A673 (cell line): ENCODE results near the gene C11orf68. TPM values are rescaled to one million over a fixed set of nuclear protein-coding genes. Genes with fewer than 3 reads are reported as not detected.

ENCODE experiments used
- BruUV-seq: library from RNA; stranded (reverse); fragments of 400-500 nt; replicated peaks from 2 replicates; lab custom pipeline; 2021; lab: Mats Ljungman, UMichigan
- CTCF ChIA-PET: fragments of 300-600 bp; sonication (Branson Sonifier 250); formaldehyde crosslinking; loops from one replicate; lab custom pipeline; 2022; ENCODE audit warnings: antibody characterized with exemption; lab: Charles Lee
- POLR2A ChIA-PET: fragments of 300-600 bp; sonication (Branson Sonifier 250); formaldehyde crosslinking; loops from one replicate; lab custom pipeline; 2022; ENCODE audit warnings: antibody characterized with exemption; ENCODE audit not compliant: low non-redundant PET; lab: Charles Lee
- DNase-seq: peaks from one replicate; pipeline ENCODE4 v3.0.0-alpha.2; 2015; ENCODE audit warnings: low spot score
- H3K27ac ChIP-seq: fragments of 200-600 bp; sonication (generic); 2 replicates; pipeline ENCODE4 v1.5.1; 2016; ENCODE audit warnings: mixed run types, low read depth, mild to moderate bottlenecking, mixed read lengths, antibody characterized with exemption, low read length; ENCODE audit not compliant: poor library complexity, severe bottlenecking
- H3K27me3 ChIP-seq: fragments of 200-600 bp; sonication (generic); replicated peaks from 2 replicates; pipeline ENCODE4 v1.6.1; 2017; ENCODE audit warnings: mixed run types, low read depth, mild to moderate bottlenecking, mixed read lengths, antibody characterized with exemption, low read length; ENCODE audit not compliant: insufficient read depth, poor library complexity
- H3K36me3 ChIP-seq: fragments of 200-600 bp; sonication (generic); 2 replicates; pipeline ENCODE4 v1.6.1; 2016; ENCODE audit warnings: mixed run types, mild to moderate bottlenecking, mixed read lengths, antibody characterized with exemption, low read length; ENCODE audit not compliant: insufficient read depth, poor library complexity, severe bottlenecking
- H3K4me1 ChIP-seq: fragments of 200-600 bp; sonication (generic); 2 replicates; pipeline ENCODE4 v1.6.1; 2017; ENCODE audit warnings: mixed run types, mild to moderate bottlenecking, mixed read lengths, antibody characterized with exemption, low read length; ENCODE audit not compliant: insufficient read depth, poor library complexity, severe bottlenecking
- H3K4me3 ChIP-seq: fragments of 200-600 bp; sonication (generic); 2 replicates; pipeline ENCODE4 v1.5.1; 2016; ENCODE audit warnings: low read depth, mixed run types, mild to moderate bottlenecking, mixed read lengths, low read length; ENCODE audit not compliant: poor library complexity, severe bottlenecking
- H3K9me3 ChIP-seq: fragments of 200-600 bp; sonication (generic); 2 replicates; pipeline ENCODE4 v1.6.1; 2016; ENCODE audit warnings: mixed run types, low read depth, mild to moderate bottlenecking, mixed read lengths, antibody characterized with exemption, low read length; ENCODE audit not compliant: poor library complexity, severe bottlenecking
- CTCF ChIP-seq: fragments of 300-800, 200-600 bp; sonication (generic); conservative IDR thresholded peaks from 2 replicates; pipeline ENCODE4 v1.5.1; 2017; ENCODE audit warnings: low read depth, mild to moderate bottlenecking, antibody characterized with exemption, low read length, moderate library complexity, mixed read lengths
- EZH2 ChIP-seq: fragments of 200-600 bp; sonication (generic); IDR thresholded peaks from 2 replicates; pipeline ENCODE4 v1.6.1; 2017; ENCODE audit warnings: borderline replicate concordance, low read depth, mild to moderate bottlenecking, mixed read lengths, antibody characterized with exemption, low read length; ENCODE audit not compliant: poor library complexity, severe bottlenecking
- intact Hi-C: fragments of 100-400 bp; cut with micrococcal nuclease; formaldehyde crosslinking; loops from one replicate; pipeline ENCODE4 v1.10.0; 2022; ENCODE audit not compliant: unreplicated experiment
- total RNA-seq: library from RNA; stranded (reverse); gene quantifications from 2 replicates; pipeline ENCODE4 v1.2.3, GENCODE V29; 2021

The C11orf68 gene
- total RNA-seq, 1 experiment from 2014 or later: 22.4 TPM

- Histone ChIP-seq H3K27ac (no peak overlapping the region), H3K4me3 (no peak overlapping the region), H3K9me3 (no peaks in the 10 kb centered on the region), H3K27me3 (no peaks in the 10 kb centered on the region), H3K4me1 (peaks cover 25% of the 10 kb centered on the region), H3K36me3 (no peaks in the 10 kb centered on the region)
- no peak for DNase-seq
- CTCF ChIA-PET: no interaction called here
- POLR2A ChIA-PET: interaction anchor here (0.6 to 0.8 kb wide), 2 partner anchors 17 to 19 kb away, joined by 3 to 7 read pairs; no protein-coding TSS in a partner anchor
- intact Hi-C loops: no loop called here
- no TSS peak for BruUV-seq
- TF ChIP-seq CTCF (no peak), EZH2 (no peak)
These were observed 21.8 kb downstream of the C11orf68 start for GRCh38 chr11:65897020-65897471.

- H3K27me3 ChIP-seq: no peaks in the 10 kb centered on the region
- ChIA-PET POLR2A (no interaction called here), CTCF (no interaction called here)
- DNase-seq: no peak
- intact Hi-C loops: no loop called here
- no peaks in the 10 kb centered on the region for H3K9me3 ChIP-seq
- no peak for TF ChIP-seq CTCF
- TF ChIP-seq EZH2: no peak
- no TSS peak for BruUV-seq
- H3K4me1 ChIP-seq: peaks cover 30% of the 10 kb centered on the region
- no peak overlapping the region for H3K4me3 ChIP-seq
- H3K27ac ChIP-seq: no peak overlapping the region
- H3K36me3 ChIP-seq: no peaks in the 10 kb centered on the region
These were observed 22.5 kb downstream of the C11orf68 start for GRCh38 chr11:65896034-65896999.

GRCh38 chr11:65895482-65895981 lies 23.3 kb downstream of the C11orf68 start:
- no peak for DNase-seq
- H3K4me3 ChIP-seq: no peak overlapping the region
- no TSS peak for BruUV-seq
- POLR2A ChIA-PET: no interaction called here
- no peak overlapping the region for H3K27ac ChIP-seq
- H3K27me3 ChIP-seq: no peaks in the 10 kb centered on the region
- H3K9me3 ChIP-seq: no peaks in the 10 kb centered on the region
- peaks cover 30% of the 10 kb centered on the region for H3K4me1 ChIP-seq
- no peaks in the 10 kb centered on the region for H3K36me3 ChIP-seq
- no peak for TF ChIP-seq CTCF
- TF ChIP-seq EZH2: no peak
- intact Hi-C loops: no loop called here
- CTCF ChIA-PET: no interaction called here
